PC-9 (cell line): Measurements from ENCODE around the gene TDRD7.

Experiments
- CTCF ChIP-seq: fragments of 200-600 bp; sonication (generic); conservative IDR thresholded peaks from 2 replicates; pipeline ENCODE4 v1.6.1; 2017; ENCODE audit warnings: mixed run types, antibody characterized with exemption, mild to moderate bottlenecking, moderate library complexity
- EZH2 ChIP-seq: fragments of 200-600 bp; sonication (generic); IDR thresholded peaks from 2 replicates; pipeline ENCODE4 v1.8.0; 2017; ENCODE audit warnings: antibody characterized with exemption, low read depth

DNA sequence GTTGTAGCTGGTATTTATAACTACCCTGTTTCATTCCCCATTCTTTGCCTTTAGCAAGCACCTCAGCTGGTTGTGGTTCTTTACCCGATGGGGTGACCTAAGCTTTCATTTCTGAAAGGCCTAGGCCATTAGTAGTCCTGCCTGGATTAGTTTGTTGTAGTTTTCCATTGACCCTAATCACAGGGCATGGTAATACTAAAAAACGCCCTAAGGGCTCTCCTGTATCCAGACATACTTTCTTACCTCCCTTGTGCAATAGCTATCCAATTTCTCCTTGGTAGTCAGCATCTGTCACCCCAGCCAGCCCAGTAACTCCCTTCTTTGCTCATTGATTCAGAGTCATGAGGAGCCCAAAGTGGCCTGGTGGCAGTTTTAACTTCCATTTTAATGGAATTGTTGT is 113.6 kb downstream of the TDRD7 start:
- no peak for TF ChIP-seq CTCF
- TF ChIP-seq EZH2, result no peak
